Natural killer cell (primary cell): Measurements from ENCODE around the gene SHOC2. TPM values are rescaled to one million over a fixed set of nuclear protein-coding genes. Genes with fewer than 3 reads are reported as not detected.

Experiments
- ATAC-seq, 3 donors: fragments of 150-1000 bp in 2 of 3; fragments of 200-7000 bp in 1 of 3; cut with Tn5 transposase; 1 replicate in 1 of 3; 2 replicates in 2 of 3; pipeline ENCODE4 v1.10.0; 2021; ENCODE audit warnings: mild to moderate bottlenecking in 2 of 3, moderate library complexity in 2 of 3
- DNase-seq, 2 donors: peaks; one replicate each; pipeline versions ENCODE4 v3.0.0 to v3.0.0-alpha.2; 2013 to 2021; ENCODE audit warnings: mixed read lengths in 1 of 2
- H3K27ac ChIP-seq: one replicate; pipeline ENCODE4 v1.5.1; 2013; ENCODE audit warnings: mild to moderate bottlenecking, low read length
- H3K27me3 ChIP-seq: one replicate; pipeline ENCODE4 v1.6.1; 2013; ENCODE audit warnings: low read length; ENCODE audit not compliant: control insufficient read depth, insufficient read depth
- H3K36me3 ChIP-seq: one replicate; pipeline ENCODE4 v1.6.1; 2013; ENCODE audit warnings: low read length; ENCODE audit not compliant: control insufficient read depth, insufficient read depth
- H3K4me1 ChIP-seq: one replicate; pipeline ENCODE4 v1.6.1; 2013; ENCODE audit warnings: low read length; ENCODE audit not compliant: control insufficient read depth, insufficient read depth
- H3K4me3 ChIP-seq: one replicate; pipeline ENCODE4 v1.5.1; 2013; ENCODE audit warnings: low read length
- H3K9me3 ChIP-seq: one replicate; pipeline ENCODE4 v1.6.1; 2013; ENCODE audit warnings: low read length; ENCODE audit not compliant: control insufficient read depth, insufficient read depth
- H3K27ac Mint-ChIP-seq, 2 donors: one replicate each; pipeline ENCODE4 v1.8.0; 2022; ENCODE audit warnings: mild to moderate bottlenecking in 2 of 2, mixed read lengths in 2 of 2, moderate library complexity in 1 of 2
- H3K27me3 Mint-ChIP-seq, 2 donors: one replicate each; pipeline ENCODE4 v1.8.0; 2022; ENCODE audit warnings: low read depth in 2 of 2, mixed read lengths in 2 of 2
- H3K36me3 Mint-ChIP-seq: one replicate; pipeline ENCODE4 v1.8.0; 2022; ENCODE audit warnings: mixed read lengths
- H3K4me1 Mint-ChIP-seq, 2 donors: one replicate each; pipeline ENCODE4 v1.8.0; 2022; ENCODE audit warnings: mixed read lengths in 2 of 2
- H3K4me3 Mint-ChIP-seq: one replicate; pipeline ENCODE4 v1.8.0; 2022; ENCODE audit warnings: mild to moderate bottlenecking, moderate library complexity, mixed read lengths
- H3K9me3 Mint-ChIP-seq, 2 donors: one replicate each; pipeline ENCODE4 v1.8.0; 2022; ENCODE audit warnings: mixed read lengths in 2 of 2
- WGBS: methylation state at CpG from one replicate; pipeline ENCODE4 v1.1.7; 2013; ENCODE audit warnings: missing lambda C conversion rate; ENCODE audit not compliant: insufficient coverage; 5-methylcytosine and 5-hydroxymethylcytosine counted together
- intact Hi-C: fragments of 100-400 bp; cut with micrococcal nuclease; formaldehyde crosslinking; loops from one replicate; pipeline ENCODE4 v1.14.2; 2022
- total RNA-seq, 4 donors: library from RNA; stranded (reverse); fragments of 120-200 nt in 1 of 4; gene quantifications; one replicate each; pipeline versions ENCODE4 v1.2.3 to v1.2.4, GENCODE V29; 2013 to 2022
- TF ChIP-seq, protein P1 (sequence below): fragments of 200-600 bp; IDR thresholded peaks from one replicate; pipeline ENCODE4 v1.8.0; 2022; ENCODE audit warnings: antibody characterized with exemption

SHOC2 gene
- total RNA-seq, 3 donors from 2014 or later (not counting 1 experiment from before 2014, with no cell fraction given), result 81.8 to 87.6 (median 85.7) TPM

DNA sequence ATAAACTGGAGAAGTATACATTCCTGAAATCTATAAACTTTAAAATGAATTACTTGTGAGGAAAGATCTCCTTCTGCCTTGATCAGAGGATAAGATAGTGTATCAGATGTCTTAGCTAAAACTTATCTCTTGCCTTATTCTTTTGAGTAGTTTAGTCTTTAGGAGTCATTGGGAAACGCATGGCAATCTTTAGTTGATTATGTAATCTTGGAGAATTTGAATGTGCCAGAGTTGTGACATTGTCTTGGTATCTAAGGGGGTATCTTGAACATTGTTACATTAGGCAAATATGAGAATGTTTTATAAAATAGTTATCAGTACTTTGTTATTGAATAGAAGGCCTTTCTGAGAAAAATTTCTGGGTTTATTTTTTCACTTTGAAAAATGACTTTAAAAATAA lies 95.8 kb downstream of the SHOC2 start:
- no peaks in the 10 kb centered on the region for H3K27me3 Mint-ChIP-seq
- no peak overlapping the region for H3K27ac Mint-ChIP-seq
- Histone ChIP-seq H3K36me3 (peaks cover 43% of the 10 kb centered on the region), H3K27me3 (no peaks in the 10 kb centered on the region), H3K27ac (no peak overlapping the region), H3K4me3 (no peak overlapping the region), H3K4me1 (no peaks in the 10 kb centered on the region), H3K9me3 (no peaks in the 10 kb centered on the region)
- intact Hi-C loops, result no loop called here
- peaks cover 6 to 9% of the 10 kb centered on the region in 2 donors for H3K4me1 Mint-ChIP-seq
- 89% methylated on average over 1 of the region's 1 CpG for WGBS
- TF ChIP-seq, protein P1, sequence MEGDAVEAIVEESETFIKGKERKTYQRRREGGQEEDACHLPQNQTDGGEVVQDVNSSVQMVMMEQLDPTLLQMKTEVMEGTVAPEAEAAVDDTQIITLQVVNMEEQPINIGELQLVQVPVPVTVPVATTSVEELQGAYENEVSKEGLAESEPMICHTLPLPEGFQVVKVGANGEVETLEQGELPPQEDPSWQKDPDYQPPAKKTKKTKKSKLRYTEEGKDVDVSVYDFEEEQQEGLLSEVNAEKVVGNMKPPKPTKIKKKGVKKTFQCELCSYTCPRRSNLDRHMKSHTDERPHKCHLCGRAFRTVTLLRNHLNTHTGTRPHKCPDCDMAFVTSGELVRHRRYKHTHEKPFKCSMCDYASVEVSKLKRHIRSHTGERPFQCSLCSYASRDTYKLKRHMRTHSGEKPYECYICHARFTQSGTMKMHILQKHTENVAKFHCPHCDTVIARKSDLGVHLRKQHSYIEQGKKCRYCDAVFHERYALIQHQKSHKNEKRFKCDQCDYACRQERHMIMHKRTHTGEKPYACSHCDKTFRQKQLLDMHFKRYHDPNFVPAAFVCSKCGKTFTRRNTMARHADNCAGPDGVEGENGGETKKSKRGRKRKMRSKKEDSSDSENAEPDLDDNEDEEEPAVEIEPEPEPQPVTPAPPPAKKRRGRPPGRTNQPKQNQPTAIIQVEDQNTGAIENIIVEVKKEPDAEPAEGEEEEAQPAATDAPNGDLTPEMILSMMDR, result no peak
- H3K36me3 Mint-ChIP-seq, result no peaks in the 10 kb centered on the region
- no peak overlapping the region for H3K4me3 Mint-ChIP-seq
- no peaks in the 10 kb centered on the region for H3K9me3 Mint-ChIP-seq
- DNase-seq (no peak), ATAC-seq (no peak)

DNA sequence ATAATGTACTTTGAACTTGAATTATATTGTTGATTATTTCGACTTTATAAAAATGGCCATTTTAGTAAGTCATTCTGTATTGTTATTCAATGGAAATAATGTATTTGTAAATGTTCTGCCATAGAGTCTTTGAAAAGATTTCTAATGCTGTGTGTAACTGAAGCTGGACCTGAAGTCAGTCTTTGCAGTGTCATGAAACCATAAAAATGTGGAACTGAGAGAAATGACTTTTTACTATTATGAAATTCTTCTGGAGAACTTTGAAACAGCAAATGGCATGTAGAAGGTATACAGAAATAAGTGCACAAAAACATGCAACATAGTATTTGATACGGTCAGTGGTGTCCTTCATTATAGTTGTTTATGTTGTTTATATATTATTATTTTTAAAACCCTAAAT lies 97.7 kb downstream of the SHOC2 start:
- H3K36me3 Mint-ChIP-seq, result no peaks in the 10 kb centered on the region
- no peak for ATAC-seq
- 100% methylated on average over 1 of the region's 2 CpGs for WGBS

GRCh38 chr10:111018021-111018420 lies 98.6 kb downstream of the SHOC2 start:
- H3K27me3 ChIP-seq, result no peaks in the 10 kb centered on the region
- intact Hi-C loops, result no loop called here
- DNase-seq, result no peak
- no peaks in the 10 kb centered on the region for H3K9me3 ChIP-seq
- H3K4me1 ChIP-seq, result no peaks in the 10 kb centered on the region
- H3K27me3 Mint-ChIP-seq, result no peaks in the 10 kb centered on the region
- no peak for ATAC-seq
- H3K9me3 Mint-ChIP-seq, result no peaks in the 10 kb centered on the region
- peaks cover 2% of the 10 kb centered on the region for H3K36me3 Mint-ChIP-seq
- H3K27ac ChIP-seq, result no peak overlapping the region
- H3K36me3 ChIP-seq, result peaks cover 32% of the 10 kb centered on the region
- no peak overlapping the region for H3K4me3 Mint-ChIP-seq
- peak overlapping the region in 1 of 2 donors; percentile 27 for H3K27ac Mint-ChIP-seq
- H3K4me1 Mint-ChIP-seq, result peaks cover 6 to 9% of the 10 kb centered on the region in 2 donors
- TF ChIP-seq, protein P1, result no peak
- H3K4me3 ChIP-seq, result no peak overlapping the region

More for the DNA sequence above, 97.7 kb downstream of the SHOC2 start:
- Histone ChIP-seq H3K4me3 (no peak overlapping the region), H3K27me3 (no peaks in the 10 kb centered on the region), H3K36me3 (peaks cover 35% of the 10 kb centered on the region), H3K9me3 (no peaks in the 10 kb centered on the region), H3K4me1 (no peaks in the 10 kb centered on the region), H3K27ac (no peak overlapping the region)
- no peak for DNase-seq
- TF ChIP-seq, protein P1, result no peak
- intact Hi-C loops, result no loop called here
- Mint-ChIP-seq H3K27ac (no peak overlapping the region), H3K4me1 (peaks cover 6 to 9% of the 10 kb centered on the region in 2 donors), H3K9me3 (no peaks in the 10 kb centered on the region), H3K4me3 (no peak overlapping the region), H3K27me3 (no peaks in the 10 kb centered on the region)

DNA sequence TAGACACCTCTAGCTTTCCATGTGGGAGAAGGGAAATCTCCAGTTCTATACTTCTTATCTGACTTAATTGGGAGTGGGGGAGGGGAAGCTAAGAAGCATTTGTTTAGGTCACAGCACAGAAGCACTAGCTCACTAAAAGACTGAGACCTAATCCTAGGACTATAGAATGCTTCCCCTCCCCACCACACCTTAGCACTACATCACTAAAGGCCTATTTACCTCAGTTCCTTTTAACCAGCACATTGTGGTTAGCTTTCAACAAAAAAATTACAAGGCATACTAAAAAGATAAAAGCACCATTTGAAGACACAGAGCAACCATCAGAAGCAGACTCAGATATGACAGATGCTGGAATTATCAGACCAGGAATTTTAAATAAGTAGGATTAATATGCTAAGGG lies 103.7 kb downstream of the SHOC2 start:
- H3K27ac Mint-ChIP-seq, result no peak overlapping the region
- peaks cover 3 to 8% of the 10 kb centered on the region in 2 donors for H3K4me1 Mint-ChIP-seq
- Histone ChIP-seq H3K4me1 (no peaks in the 10 kb centered on the region), H3K27ac (no peak overlapping the region), H3K36me3 (peaks cover 20% of the 10 kb centered on the region), H3K4me3 (no peak overlapping the region), H3K27me3 (no peaks in the 10 kb centered on the region), H3K9me3 (no peaks in the 10 kb centered on the region)
- no peak for ATAC-seq
- DNase-seq, result peak in 1 of 2 donors; percentile 7
- no peak overlapping the region for H3K4me3 Mint-ChIP-seq
- H3K27me3 Mint-ChIP-seq, result no peaks in the 10 kb centered on the region
- intact Hi-C loops, result no loop called here
- H3K9me3 Mint-ChIP-seq, result peaks cover 0 to 3% of the 10 kb centered on the region in 2 donors
- TF ChIP-seq, protein P1, result no peak
- peaks cover 9% of the 10 kb centered on the region for H3K36me3 Mint-ChIP-seq
